Ureter (tissue), 1 donor: ENCODE results near the gene PXMP2. TPM values are rescaled to one million over a fixed set of nuclear protein-coding genes. Genes with fewer than 3 reads are reported as not detected.
"Not testable (repeated sequence)": the region's sequence is repeated elsewhere in the genome, so short reads cannot be mapped to it uniquely, and the experiment has no call there.

Experiments used
- DNase-seq: peaks from one replicate; pipeline ENCODE4 v3.0.0-alpha.2; 2020; ENCODE audit warnings: low spot score
- total RNA-seq: library from RNA; stranded (reverse); gene quantifications from one replicate; pipeline ENCODE4 v1.2.4, GENCODE V29; 2023
- donor health status: DM: yes; HTN: yes; CAD: no.

The PXMP2 gene
- total RNA-seq, 1 donor from 2014 or later = 11.8 TPM

GRCh38 chr12:132694888-132695287, 7.5 kb downstream of the PXMP2 start:
- DNase-seq = not testable (repeated sequence)

- DNase-seq = no peak
These were observed 8.0 kb downstream of the PXMP2 start for GRCh38 chr12:132695431-132695830.

GRCh38 chr12:132698341-132698740, 11.0 kb downstream of the PXMP2 start:
- no peak for DNase-seq

DNA sequence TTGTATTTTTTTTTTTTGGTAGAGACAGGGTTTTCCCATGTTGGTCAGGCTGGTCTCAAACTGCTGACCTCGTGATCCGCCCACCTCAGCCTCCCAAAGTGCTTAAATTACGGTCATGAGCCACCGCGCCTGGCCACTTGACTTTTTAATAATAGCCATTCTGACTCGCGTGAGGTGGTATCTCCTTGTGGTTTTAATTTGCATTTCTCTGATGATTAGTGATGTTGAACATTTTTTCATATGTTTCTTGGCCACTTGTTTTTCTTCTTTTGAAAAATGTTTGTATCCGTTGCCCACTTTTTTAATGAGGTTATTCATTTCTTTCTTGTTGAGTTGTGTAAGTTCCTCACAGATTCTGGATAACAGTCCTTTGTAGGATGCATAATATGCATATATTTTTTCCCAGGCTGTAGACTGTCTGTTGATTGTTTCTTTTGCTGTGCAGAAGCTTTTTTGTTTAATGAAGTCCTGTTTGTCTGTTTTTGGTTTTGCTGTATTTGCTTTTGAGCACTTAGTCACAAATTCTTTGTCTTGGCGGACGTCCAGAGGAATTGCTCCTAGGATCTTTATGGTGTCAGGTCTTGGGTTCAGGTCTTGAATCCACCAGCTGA, 12.9 kb downstream of the PXMP2 start:
- no peak for DNase-seq

DNA sequence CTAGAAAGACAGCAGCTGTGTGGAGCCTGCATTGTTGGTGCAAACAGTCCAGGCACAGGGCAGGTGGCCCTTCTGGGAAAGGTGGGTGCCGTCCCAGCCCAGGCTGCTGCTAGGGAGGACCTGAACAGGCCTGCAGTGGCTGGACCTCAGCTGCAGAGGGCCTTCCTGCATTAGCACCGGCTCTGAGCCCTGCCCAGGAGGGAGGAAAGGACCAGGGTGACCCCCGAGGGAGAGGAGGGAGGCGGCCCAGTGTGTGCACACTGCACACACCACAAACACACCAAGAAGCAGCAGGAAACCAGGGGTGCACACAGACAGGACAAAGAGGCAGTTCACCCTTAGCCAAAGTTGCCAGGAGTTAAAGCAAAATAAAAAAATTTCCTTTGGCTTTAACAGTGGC, 15.3 kb downstream of the PXMP2 start:
- no peak for DNase-seq

- no peak for DNase-seq
These were observed 16.3 kb downstream of the PXMP2 start for GRCh38 chr12:132703641-132704040.

DNA sequence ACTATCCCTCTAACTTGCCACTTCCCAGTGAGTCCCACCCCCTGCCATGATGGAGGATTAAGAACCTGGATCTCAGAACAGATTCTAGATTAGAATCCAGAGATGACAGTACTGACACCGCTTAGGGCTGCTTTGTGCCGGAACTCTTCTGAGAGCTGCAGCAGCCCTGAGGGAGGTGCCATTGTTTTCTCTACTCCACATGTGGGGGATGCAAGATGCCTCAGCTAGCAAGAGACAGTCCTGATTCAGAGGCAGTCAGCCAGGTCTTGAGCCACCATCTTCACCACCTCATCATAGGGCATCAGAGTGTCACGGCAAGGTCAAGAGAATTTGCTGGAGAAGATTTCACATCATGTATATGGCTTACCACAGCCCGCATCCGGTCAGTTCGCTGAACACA, 19.9 kb downstream of the PXMP2 start:
- DNase-seq = no peak

DNA sequence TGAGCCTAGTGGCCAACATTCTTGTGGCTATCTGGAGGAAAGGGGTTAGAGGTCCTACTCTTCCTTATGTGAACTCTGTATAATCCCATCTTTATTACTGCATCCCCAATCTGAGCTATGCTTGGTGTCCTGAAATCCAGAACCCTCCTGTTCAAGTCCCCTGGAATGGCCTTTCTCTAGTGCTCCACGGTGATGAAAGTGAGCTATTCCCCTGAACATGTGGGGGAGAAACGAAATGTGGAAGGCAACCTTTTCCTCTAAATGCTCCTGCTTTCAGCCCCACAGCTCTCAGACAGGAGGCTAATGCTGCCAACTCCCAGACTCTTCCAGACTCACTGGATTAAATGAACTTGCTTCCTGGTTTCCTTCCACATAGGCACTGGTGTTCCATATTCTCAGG, 20.8 kb downstream of the PXMP2 start:
- no peak for DNase-seq

- DNase-seq = no peak
These were observed 22.6 kb downstream of the PXMP2 start for GRCh38 chr12:132710043-132710404.

GRCh38 chr12:132710405-132711079, 23.2 kb downstream of the PXMP2 start, which contains the start of gene PGAM5:
PGAM5 (plus strand) TSS chr12:132710842; CDS start chr12:132710877, 35 bp downstream.
- peak; percentile 79 for DNase-seq

DNA sequence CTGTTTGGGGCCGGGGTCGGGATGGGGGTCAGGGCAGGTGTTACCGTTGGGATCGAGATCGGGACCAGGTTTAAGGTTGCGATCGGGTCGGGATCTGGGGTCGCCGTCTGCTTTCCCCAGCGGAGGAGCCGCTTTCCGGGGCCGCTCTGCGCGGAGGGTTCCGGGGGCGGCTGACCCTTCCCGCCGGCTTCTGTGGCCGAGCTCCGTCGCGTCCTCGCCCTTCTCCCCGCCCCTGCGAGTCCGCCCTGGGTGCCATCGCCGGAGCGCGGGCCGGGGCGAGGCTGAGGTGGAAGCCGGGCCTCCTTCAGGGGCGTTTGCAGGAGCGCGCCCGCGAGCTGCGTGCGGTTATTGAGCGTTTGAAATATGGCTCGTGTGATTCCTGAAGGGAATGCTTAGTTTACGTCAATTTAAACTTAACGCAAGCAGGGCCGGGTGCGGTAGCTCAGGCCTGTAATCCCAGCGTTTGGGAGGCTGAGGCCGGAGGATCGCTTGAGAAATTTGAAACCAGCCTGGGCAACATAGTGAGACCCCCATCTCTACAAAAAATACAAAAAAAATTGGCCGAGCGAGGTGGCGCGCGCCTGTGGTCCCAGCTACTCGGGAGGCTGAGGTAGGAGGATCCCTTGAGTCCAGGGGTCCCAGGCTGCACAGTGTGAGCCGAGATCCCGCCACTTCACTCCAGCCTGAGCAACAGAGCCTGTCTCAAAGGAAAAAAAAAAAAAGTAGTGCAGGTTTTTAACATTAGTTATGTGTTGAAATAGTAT, 23.9 kb downstream of the PXMP2 start:
- DNase-seq = no peak

DNA sequence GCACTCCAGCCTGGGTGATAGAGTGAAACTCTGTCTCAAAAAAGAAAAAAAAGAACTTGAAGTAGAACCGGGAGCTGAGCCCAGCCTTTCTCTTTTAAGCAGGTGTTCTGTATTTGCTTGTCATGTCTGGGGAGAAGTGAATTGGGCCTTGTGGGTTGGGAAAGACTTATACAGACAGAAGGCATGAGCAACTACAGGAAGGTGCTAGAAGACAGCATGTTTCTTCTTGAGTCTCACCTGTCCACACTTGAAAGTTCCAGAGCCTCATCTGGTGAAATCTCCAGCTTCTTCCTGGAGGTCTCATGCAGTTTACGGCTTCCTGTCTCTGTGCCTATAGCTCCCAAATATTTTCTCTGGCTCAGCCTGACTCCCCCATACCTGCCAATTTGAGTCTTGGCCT, 25.7 kb downstream of the PXMP2 start:
- DNase-seq = no peak

- no peak for DNase-seq
These were observed 28.5 kb downstream of the PXMP2 start for GRCh38 chr12:132715874-132716273.

DNA sequence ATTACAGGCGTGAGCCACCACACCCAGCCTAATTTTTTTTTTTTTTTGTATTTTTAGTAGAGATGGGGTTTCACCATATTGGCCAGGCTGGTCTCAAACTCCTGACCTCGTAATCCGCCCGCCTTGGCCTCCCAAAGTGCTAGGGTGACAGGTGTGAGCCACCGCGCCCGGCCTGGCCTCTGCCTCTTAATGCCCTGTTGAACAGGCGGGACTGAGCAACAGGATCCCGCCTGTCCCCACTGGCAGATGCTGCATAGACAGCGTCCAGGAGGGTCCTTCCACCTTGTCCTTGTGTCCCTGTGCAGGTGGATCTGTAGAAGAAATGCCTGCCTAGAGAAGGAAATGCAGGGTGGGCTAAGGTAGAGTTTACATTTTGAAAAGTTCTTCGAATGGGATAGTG, 29.0 kb downstream of the PXMP2 start:
- no peak for DNase-seq

DNA sequence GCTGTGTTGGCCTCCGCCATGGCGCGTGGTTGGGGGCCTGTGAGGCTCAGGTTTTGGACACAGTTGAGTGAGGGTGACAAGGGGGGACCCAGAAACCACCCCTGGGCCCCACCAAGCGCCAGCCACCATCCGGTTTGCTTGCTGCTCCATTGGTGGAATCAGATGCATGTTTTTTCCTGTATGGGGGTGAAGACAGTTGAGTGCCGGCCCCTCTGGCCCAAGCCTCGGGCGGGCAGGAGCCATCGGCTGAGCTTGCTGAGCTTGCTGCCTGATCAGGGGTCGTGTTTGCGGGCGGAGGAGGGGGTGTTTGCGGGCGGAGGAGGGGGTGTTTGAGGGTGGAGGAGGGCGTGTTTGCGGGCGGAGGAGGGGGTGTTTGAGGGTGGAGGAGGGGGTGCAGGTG, 29.6 kb downstream of the PXMP2 start:
- DNase-seq = no peak

GRCh38 chr12:132717531-132718387, 30.4 kb downstream of the PXMP2 start:
- no peak for DNase-seq

DNA sequence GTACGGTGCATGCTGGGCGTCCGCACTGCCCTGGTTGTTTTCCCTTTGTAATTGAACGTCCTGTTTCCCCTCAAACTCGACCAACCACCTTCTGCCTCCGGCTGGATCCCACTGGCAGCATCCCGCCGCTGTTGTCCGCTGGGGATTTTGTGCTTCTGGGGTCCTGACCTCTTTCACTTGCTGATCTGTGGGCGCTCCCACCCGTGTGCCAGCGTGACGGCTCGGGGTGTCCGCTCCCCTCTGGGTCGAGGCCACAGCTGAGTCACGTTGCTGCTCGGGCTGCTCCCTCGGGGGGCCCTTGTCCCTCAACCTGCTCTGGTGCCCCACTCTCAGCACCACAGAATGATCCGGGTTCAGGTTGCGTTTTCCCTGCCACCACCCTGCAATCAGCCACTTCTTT, 31.3 kb downstream of the PXMP2 start:
- no peak for DNase-seq

DNA sequence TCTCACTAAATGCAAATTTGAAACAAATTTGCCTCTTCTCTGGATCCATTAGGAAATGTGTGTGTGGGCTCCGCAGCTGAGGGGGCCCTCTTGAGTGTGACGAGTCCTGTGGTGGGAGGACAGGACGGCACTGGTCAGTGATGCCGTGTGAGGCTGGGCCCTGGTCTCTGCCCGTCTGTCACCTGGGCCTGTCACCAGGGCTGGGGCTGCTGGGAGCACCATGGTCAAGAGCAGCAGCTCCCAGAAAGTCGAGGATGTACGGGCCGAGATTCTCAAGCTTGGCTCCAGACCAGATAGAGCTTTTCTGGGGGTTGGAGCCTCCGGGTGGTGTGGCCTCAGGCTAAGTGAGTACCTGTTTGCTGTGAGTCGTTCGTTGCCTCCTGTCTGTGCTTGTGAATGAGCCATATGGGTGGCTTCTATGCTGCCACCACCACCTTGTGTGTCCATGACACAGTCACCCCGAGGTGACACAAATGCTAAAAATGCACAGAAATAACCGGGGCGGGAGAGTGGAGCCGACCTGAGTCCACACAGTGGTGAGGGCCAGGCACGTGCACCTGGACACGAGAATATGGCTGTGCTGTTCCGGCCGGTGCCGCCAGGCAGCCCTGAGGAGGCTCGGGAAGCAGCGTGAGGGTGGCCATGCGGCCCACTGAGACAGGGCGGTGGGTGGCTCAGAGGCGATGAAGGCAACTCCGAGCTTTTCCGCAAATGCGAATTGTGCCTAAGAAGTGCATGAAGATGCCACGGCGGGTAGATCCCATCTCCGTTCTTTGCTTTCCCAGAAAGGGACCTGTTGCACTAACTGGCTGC, 32.0 kb downstream of the PXMP2 start:
- DNase-seq = no peak

GRCh38 chr12:132719954-132720324, 32.6 kb downstream of the PXMP2 start:
- DNase-seq = no peak

DNA sequence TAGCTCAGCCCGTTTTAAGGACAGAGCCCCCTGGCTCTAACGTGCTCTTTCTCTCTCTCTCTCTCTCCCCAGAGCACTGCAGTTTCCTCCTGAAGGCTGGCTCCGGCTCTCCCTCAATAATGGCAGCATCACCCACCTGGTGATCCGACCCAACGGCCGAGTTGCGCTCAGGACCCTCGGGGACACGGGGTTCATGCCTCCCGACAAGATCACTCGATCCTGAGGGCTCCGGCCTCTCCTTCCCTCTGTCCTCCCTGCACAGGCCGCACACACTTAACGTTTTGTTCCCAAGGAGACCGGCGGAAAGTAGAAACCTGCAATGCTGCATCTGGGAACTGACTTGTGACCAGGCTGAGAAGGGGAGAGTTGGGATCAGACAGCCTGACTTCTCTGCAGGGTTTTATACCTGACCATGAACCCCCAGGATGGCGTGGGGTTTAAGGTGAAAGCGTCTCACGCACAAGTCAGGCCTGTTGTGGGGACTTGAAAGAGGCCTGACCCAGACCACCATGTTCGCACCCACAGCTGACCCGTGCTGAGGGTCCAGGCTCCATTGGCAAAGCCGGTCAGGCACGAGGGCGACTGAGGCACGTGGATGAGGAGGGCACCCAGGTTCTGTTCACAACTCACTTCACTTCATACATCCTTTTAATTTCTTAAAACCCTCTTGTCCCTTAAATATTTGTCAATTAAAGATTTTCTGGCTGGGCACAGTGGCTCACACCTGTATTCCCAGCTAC, 33.4 kb downstream of the PXMP2 start:
- DNase-seq = no peak
